Naive thymus-derived CD4-positive, alpha-beta T cell (primary cell): ENCODE results near the gene PPP1CB. TPM values are rescaled to one million over a fixed set of nuclear protein-coding genes. Genes with fewer than 3 reads are reported as not detected.

ENCODE experiments used
- ATAC-seq: fragments of 150-1000 bp; cut with Tn5 transposase; 2 replicates; pipeline ENCODE4 v1.10.0; 2021; ENCODE audit warnings: mild to moderate bottlenecking, moderate library complexity
- CTCF ChIA-PET: fragments of 350-600 bp; sonication (Branson Sonifier 250); formaldehyde crosslinking; loops from one replicate; lab custom pipeline; 2021; ENCODE audit warnings: antibody characterized with exemption; lab: Charles Lee
- POLR2A ChIA-PET: fragments of 350-600 bp; sonication (Branson Sonifier 250); formaldehyde crosslinking; loops from one replicate; lab custom pipeline; 2021; ENCODE audit warnings: antibody characterized with exemption, inconsistent platforms; lab: Charles Lee
- DNase-seq, 9 donors: peaks; one replicate each; pipeline versions ENCODE4 v3.0.0 to v3.0.0-alpha.2; 2020 to 2022; ENCODE audit warnings: mixed read lengths in 1 of 9
- H3K27ac ChIP-seq: one replicate; pipeline ENCODE4 v1.7.0; 2013; ENCODE audit warnings: mild to moderate bottlenecking, low read depth, low read length, moderate library complexity
- H3K27me3 ChIP-seq, 2 donors: one replicate each; pipeline ENCODE4 v1.7.0; 2013; ENCODE audit warnings: low read length in 2 of 2, mild to moderate bottlenecking in 2 of 2, moderate library complexity in 2 of 2; ENCODE audit not compliant: control insufficient read depth in 2 of 2, insufficient read depth in 2 of 2
- H3K36me3 ChIP-seq, 3 experiments: 1 replicate in 2 of 3; 2 replicates in 1 of 3; pipeline ENCODE4 v1.7.0; 2013; ENCODE audit warnings: low read length in 3 of 3, mild to moderate bottlenecking in 3 of 3, moderate library complexity in 1 of 3; ENCODE audit not compliant: insufficient read depth in 3 of 3, control insufficient read depth in 2 of 3
- H3K4me1 ChIP-seq, 2 donors: one replicate each; pipeline ENCODE4 v1.7.0; 2013; ENCODE audit warnings: low read length in 2 of 2, mild to moderate bottlenecking in 2 of 2, moderate library complexity in 1 of 2; ENCODE audit not compliant: control insufficient read depth in 2 of 2, insufficient read depth in 2 of 2
- H3K4me3 ChIP-seq: 2 replicates; pipeline ENCODE4 v1.7.0; 2013; ENCODE audit warnings: mild to moderate bottlenecking, low read length
- H3K9me3 ChIP-seq, 3 experiments: 1 replicate in 2 of 3; 2 replicates in 1 of 3; pipeline ENCODE4 v1.7.0; 2013; ENCODE audit warnings: low read length in 3 of 3; ENCODE audit not compliant: control insufficient read depth in 2 of 3
- H3K27ac Mint-ChIP-seq, 9 donors: one replicate each; pipeline ENCODE4 v1.8.0; 2020 to 2022; ENCODE audit warnings: mixed read lengths in 9 of 9, mild to moderate bottlenecking in 8 of 9, moderate library complexity in 5 of 9, inconsistent platforms in 2 of 9
- H3K27me3 Mint-ChIP-seq, 5 donors: one replicate each; pipeline ENCODE4 v1.8.0; 2021 to 2022; ENCODE audit warnings: mixed read lengths in 5 of 5, mild to moderate bottlenecking in 1 of 5
- H3K36me3 Mint-ChIP-seq, 5 donors: one replicate each; pipeline ENCODE4 v1.8.0; 2020 to 2022; ENCODE audit warnings: mixed read lengths in 5 of 5, mild to moderate bottlenecking in 3 of 5, inconsistent platforms in 1 of 5
- H3K4me1 Mint-ChIP-seq, 7 donors: one replicate each; pipeline ENCODE4 v1.8.0; 2020 to 2022; ENCODE audit warnings: mixed read lengths in 7 of 7, mild to moderate bottlenecking in 3 of 7, inconsistent platforms in 1 of 7
- H3K4me3 Mint-ChIP-seq, 10 donors: one replicate each; pipeline ENCODE4 v1.8.0; 2020 to 2022; ENCODE audit warnings: mild to moderate bottlenecking in 10 of 10, mixed read lengths in 10 of 10, moderate library complexity in 6 of 10, inconsistent platforms in 2 of 10
- H3K9me3 Mint-ChIP-seq, 11 donors: one replicate each; pipeline ENCODE4 v1.8.0; 2020 to 2022; ENCODE audit warnings: mixed read lengths in 11 of 11, mild to moderate bottlenecking in 4 of 11, inconsistent platforms in 1 of 11, moderate library complexity in 1 of 11
- intact Hi-C, 2 donors: fragments of 100-400 bp; cut with micrococcal nuclease; formaldehyde crosslinking; loops; one replicate each; pipeline ENCODE4 v1.15.1; 2023
- polyA plus RNA-seq, 2 donors: library from polyadenylated mRNA; unstranded; fragments of 300-500 nt; fragmentation: Illumina TruSeq; gene quantifications; one replicate each; pipeline ENCODE4 v1.2.3, GENCODE V29; 2021
- total RNA-seq, 6 experiments: library from RNA in 5 of 6; stranded (reverse) in 5 of 6; gene quantifications; 1 replicate in 5 of 6; 2 replicates in 1 of 6; pipeline ENCODE4 v1.2.3 and lab custom pipeline; 2021 to 2026

Gene PPP1CB
- total and polyA plus RNA-seq, 7 experiments from 2014 or later: 73.5 to 223 (median 209) TPM

GRCh38 chr2:28772351-28772750 lies 20.7 kb downstream of the PPP1CB start:
- Mint-ChIP-seq H3K4me1 (peaks cover 40 to 88% (median 84%) of the 10 kb centered on the region in 7 donors), H3K27me3 (no peaks in the 10 kb centered on the region), H3K27ac (peak overlapping the region in 2 of 9 donors; percentile 15 to 24), H3K9me3 (peaks cover 0 to 2% (median 0%) of the 10 kb centered on the region in 11 donors), H3K36me3 (peaks cover 0 to 14% (median 5%) of the 10 kb centered on the region in 5 donors), H3K4me3 (peak overlapping the region in 1 of 10 donors; percentile 48)
- intact Hi-C loops: loop anchor here in 1 of 2 donors (2.0 kb wide), 1 partner anchor 20 kb away; no protein-coding TSS in a partner anchor
- H3K36me3 ChIP-seq: peaks cover 0 to 7% (median 0%) of the 10 kb centered on the region in 3 experiments
- H3K27ac ChIP-seq: no peak overlapping the region
- DNase-seq (no peak), ATAC-seq (no peak)
- H3K4me1 ChIP-seq: peaks cover 17 to 31% of the 10 kb centered on the region in 2 donors
- POLR2A ChIA-PET: no interaction called here
- no peaks in the 10 kb centered on the region for H3K27me3 ChIP-seq
- CTCF ChIA-PET: no interaction called here
- no peaks in the 10 kb centered on the region for H3K9me3 ChIP-seq
- no peak overlapping the region for H3K4me3 ChIP-seq

- peaks cover 29 to 73% (median 63%) of the 10 kb centered on the region in 7 donors for H3K4me1 Mint-ChIP-seq
- CTCF ChIA-PET: interaction anchor here (1.9 kb wide), 1 partner anchor 182 kb away, joined by 6 read pairs; no protein-coding TSS in a partner anchor
- H3K36me3 ChIP-seq: peaks cover 10 to 29% (median 16%) of the 10 kb centered on the region in 3 experiments
- POLR2A ChIA-PET: no interaction called here
- H3K9me3 ChIP-seq: no peaks in the 10 kb centered on the region
- H3K36me3 Mint-ChIP-seq: peaks cover 0 to 23% (median 11%) of the 10 kb centered on the region in 5 donors
- no peak overlapping the region for H3K4me3 ChIP-seq
- no peak overlapping the region for H3K27ac Mint-ChIP-seq
- H3K4me3 Mint-ChIP-seq: no peak overlapping the region
- ATAC-seq: no peak
- H3K27ac ChIP-seq: no peak overlapping the region
- H3K27me3 Mint-ChIP-seq: no peaks in the 10 kb centered on the region
- no peaks in the 10 kb centered on the region for H3K27me3 ChIP-seq
- intact Hi-C loops: no loop called here
- no peak for DNase-seq
- H3K9me3 Mint-ChIP-seq: no peaks in the 10 kb centered on the region
- H3K4me1 ChIP-seq: peaks cover 8 to 11% of the 10 kb centered on the region in 2 donors
These were observed 24.8 kb downstream of the PPP1CB start for GRCh38 chr2:28776471-28776870.

GRCh38 chr2:28778392-28778791 lies 26.8 kb downstream of the PPP1CB start:
- Mint-ChIP-seq H3K4me3 (no peak overlapping the region), H3K27me3 (no peaks in the 10 kb centered on the region), H3K4me1 (peaks cover 20 to 54% (median 52%) of the 10 kb centered on the region in 7 donors), H3K27ac (no peak overlapping the region), H3K36me3 (peaks cover 4 to 33% (median 24%) of the 10 kb centered on the region in 5 donors), H3K9me3 (no peaks in the 10 kb centered on the region)
- Histone ChIP-seq H3K27me3 (no peaks in the 10 kb centered on the region), H3K36me3 (peaks cover 10 to 40% (median 28%) of the 10 kb centered on the region in 3 experiments), H3K4me3 (no peak overlapping the region), H3K9me3 (no peaks in the 10 kb centered on the region), H3K27ac (no peak overlapping the region), H3K4me1 (peaks cover 0 to 2% of the 10 kb centered on the region in 2 donors)
- intact Hi-C loops: no loop called here
- DNase-seq (no peak), ATAC-seq (no peak)
- ChIA-PET CTCF (no interaction called here), POLR2A (no interaction called here)

GRCh38 chr2:28779001-28779400 lies 27.4 kb downstream of the PPP1CB start:
- ChIA-PET POLR2A (no interaction called here), CTCF (no interaction called here)
- Histone ChIP-seq H3K9me3 (no peaks in the 10 kb centered on the region), H3K4me3 (no peak overlapping the region), H3K27me3 (no peaks in the 10 kb centered on the region), H3K36me3 (peaks cover 10 to 45% (median 28%) of the 10 kb centered on the region in 3 experiments), H3K4me1 (no peaks in the 10 kb centered on the region), H3K27ac (no peak overlapping the region)
- no peak for DNase-seq
- H3K27me3 Mint-ChIP-seq: no peaks in the 10 kb centered on the region
- ATAC-seq: no peak
- H3K36me3 Mint-ChIP-seq: peaks cover 4 to 33% (median 24%) of the 10 kb centered on the region in 5 donors
- intact Hi-C loops: no loop called here
- H3K4me3 Mint-ChIP-seq: no peak overlapping the region
- no peaks in the 10 kb centered on the region for H3K9me3 Mint-ChIP-seq
- H3K27ac Mint-ChIP-seq: no peak overlapping the region
- H3K4me1 Mint-ChIP-seq: peaks cover 20 to 48% (median 46%) of the 10 kb centered on the region in 7 donors

- H3K36me3 ChIP-seq: peaks cover 10 to 52% (median 28%) of the 10 kb centered on the region in 3 experiments
- no peak for ATAC-seq
- no peak for DNase-seq
- Mint-ChIP-seq H3K9me3 (no peaks in the 10 kb centered on the region), H3K27ac (peak overlapping the region in 6 of 9 donors; percentile 2 to 72 (median 24)), H3K27me3 (no peaks in the 10 kb centered on the region), H3K4me3 (peak overlapping the region in 1 of 10 donors; percentile 22), H3K4me1 (peaks cover 15 to 38% (median 34%) of the 10 kb centered on the region in 7 donors), H3K36me3 (peaks cover 4 to 33% (median 24%) of the 10 kb centered on the region in 5 donors)
- H3K9me3 ChIP-seq: no peaks in the 10 kb centered on the region
- POLR2A ChIA-PET: interaction anchor here (1.0 kb wide), 1 partner anchor 9 kb away, joined by 3 read pairs; no protein-coding TSS in a partner anchor
- H3K27me3 ChIP-seq: no peaks in the 10 kb centered on the region
- CTCF ChIA-PET: no interaction called here
- H3K4me1 ChIP-seq: no peaks in the 10 kb centered on the region
- peak overlapping the region; percentile 12 for H3K27ac ChIP-seq
- intact Hi-C loops: no loop called here
- H3K4me3 ChIP-seq: no peak overlapping the region
These were observed 28.9 kb downstream of the PPP1CB start for GRCh38 chr2:28780496-28780895.

GRCh38 chr2:28782423-28782822 lies 30.8 kb downstream of the PPP1CB start:
- Mint-ChIP-seq H3K36me3 (peaks cover 4 to 30% (median 22%) of the 10 kb centered on the region in 5 donors), H3K4me1 (peaks cover 6 to 28% (median 23%) of the 10 kb centered on the region in 7 donors), H3K4me3 (no peak overlapping the region), H3K9me3 (no peaks in the 10 kb centered on the region), H3K27ac (peak overlapping the region in 6 of 9 donors; percentile 7 to 63 (median 15)), H3K27me3 (no peaks in the 10 kb centered on the region)
- Histone ChIP-seq H3K9me3 (no peaks in the 10 kb centered on the region), H3K36me3 (peaks cover 10 to 59% (median 28%) of the 10 kb centered on the region in 3 experiments), H3K27me3 (no peaks in the 10 kb centered on the region), H3K4me3 (no peak overlapping the region), H3K4me1 (no peaks in the 10 kb centered on the region), H3K27ac (no peak overlapping the region)
- POLR2A ChIA-PET: no interaction called here
- intact Hi-C loops: no loop called here
- no peak for DNase-seq
- no peak for ATAC-seq
- CTCF ChIA-PET: interaction anchor here (1.7 kb wide), 1 partner anchor 215 kb away, joined by 8 read pairs; no protein-coding TSS in a partner anchor
